GM23338 (cell line): Measurements from ENCODE around the gene IL17REL. TPM values are rescaled to one million over a fixed set of nuclear protein-coding genes. Genes with fewer than 3 reads are reported as not detected.

Experiments
- ATAC-seq: fragments of 200-7000 bp; cut with Tn5 transposase; 3 replicates; pipeline ENCODE4 v1.9.1; 2020
- DNase-seq: peaks from one replicate; pipeline ENCODE4 v3.0.0-alpha.2; 2015; ENCODE audit warnings: low spot score
- H2AFZ ChIP-seq: fragments of 200-600 bp; sonication (generic); 2 replicates; pipeline ENCODE4 v1.8.0; 2016; ENCODE audit warnings: antibody characterized with exemption, mild to moderate bottlenecking, moderate library complexity
- H3F3A ChIP-seq: fragments of 200-600 bp; sonication (generic); replicated peaks from 2 replicates; pipeline ENCODE4 v1.8.0; 2017; ENCODE audit warnings: antibody characterized with exemption, mixed run types, low read depth
- H3K27ac ChIP-seq: fragments of 200-600 bp; sonication (generic); 2 replicates; pipeline ENCODE4 v1.6.1; 2016; ENCODE audit warnings: low read depth
- H3K27me3 ChIP-seq: fragments of 200-600 bp; sonication (generic); 2 replicates; pipeline ENCODE4 v1.8.0; 2016; ENCODE audit warnings: mild to moderate bottlenecking, mixed run types, moderate library complexity; ENCODE audit not compliant: insufficient read depth
- H3K36me3 ChIP-seq: fragments of 200-600 bp; sonication (generic); 2 replicates; pipeline ENCODE4 v1.8.0; 2016; ENCODE audit warnings: mild to moderate bottlenecking; ENCODE audit not compliant: insufficient read depth
- H3K4me1 ChIP-seq: fragments of 200-600 bp; sonication (generic); 2 replicates; pipeline ENCODE4 v1.8.0; 2016; ENCODE audit warnings: mild to moderate bottlenecking, moderate library complexity; ENCODE audit not compliant: insufficient read depth
- H3K4me2 ChIP-seq: fragments of 200-600 bp; sonication (generic); 2 replicates; pipeline ENCODE4 v1.7.1; 2017; ENCODE audit warnings: mixed run types
- H3K4me3 ChIP-seq: fragments of 200-600 bp; sonication (generic); 2 replicates; pipeline ENCODE4 v1.6.1; 2016; ENCODE audit warnings: mixed run types
- H3K79me2 ChIP-seq: fragments of 200-600 bp; sonication (generic); replicated peaks from 2 replicates; pipeline ENCODE4 v1.8.0; 2017; ENCODE audit warnings: mild to moderate bottlenecking; ENCODE audit not compliant: insufficient read depth
- H3K9me2 ChIP-seq: fragments of 200-600 bp; sonication (generic); 2 replicates; pipeline ENCODE4 v1.8.0; 2017; ENCODE audit not compliant: insufficient read depth
- H4K20me1 ChIP-seq: fragments of 200-600 bp; sonication (generic); replicated peaks from 2 replicates; pipeline ENCODE4 v1.8.0; 2017; ENCODE audit warnings: mild to moderate bottlenecking; ENCODE audit not compliant: insufficient read depth
- H3K27ac Mint-ChIP-seq: 2 replicates; pipeline ENCODE4 v1.8.0; 2020; ENCODE audit warnings: inconsistent platforms, mild to moderate bottlenecking, moderate library complexity, mixed read lengths
- H3K27me3 Mint-ChIP-seq: 3 replicates; pipeline ENCODE4 v1.8.0; 2022; ENCODE audit warnings: low read depth, mild to moderate bottlenecking, moderate library complexity, mixed read lengths, inconsistent platforms; ENCODE audit not compliant: insufficient read depth, poor library complexity
- H3K36me3 Mint-ChIP-seq: 3 replicates; pipeline ENCODE4 v1.8.0; 2021; ENCODE audit warnings: low read depth, mild to moderate bottlenecking, inconsistent platforms, moderate library complexity, mixed read lengths
- H3K4me1 Mint-ChIP-seq: 3 replicates; pipeline ENCODE4 v1.8.0; 2020; ENCODE audit warnings: mild to moderate bottlenecking, inconsistent platforms, mixed read lengths
- H3K4me3 Mint-ChIP-seq: 3 replicates; pipeline ENCODE4 v1.8.0; 2021; ENCODE audit warnings: moderate library complexity, mild to moderate bottlenecking, inconsistent platforms, mixed read lengths
- H3K9me3 Mint-ChIP-seq: 3 replicates; pipeline ENCODE4 v1.8.0; 2020; ENCODE audit warnings: moderate library complexity, mild to moderate bottlenecking, inconsistent platforms, mixed read lengths
- CREB1 ChIP-seq: fragments of 250-450 bp; sonication (Bioruptor Pico); IDR thresholded peaks from 2 replicates; pipeline ENCODE4 v1.5.0; 2020; ENCODE audit warnings: low read depth, mild to moderate bottlenecking, moderate library complexity
- CTCF ChIP-seq, 2 experiments: fragments of 200-600 bp in 1 of 2; sonication (generic) in 1 of 2; conservative IDR thresholded peaks; 2 replicates each; pipeline versions ENCODE4 v1.5.1 to v1.6.1; 2016 to 2017; ENCODE audit warnings: antibody characterized with exemption in 2 of 2, low read depth in 2 of 2, mild to moderate bottlenecking in 2 of 2, moderate library complexity in 1 of 2
- EZH2 ChIP-seq: fragments of 200-600 bp; sonication (generic); IDR thresholded peaks from one replicate; pipeline ENCODE4 v1.8.0; 2017; ENCODE audit warnings: antibody characterized with exemption, mild to moderate bottlenecking, low read depth; ENCODE audit not compliant: unreplicated experiment
- EZH2phosphoT487 ChIP-seq: fragments of 200-600 bp; sonication (generic); IDR thresholded peaks from one replicate; pipeline ENCODE4 v1.8.1; 2018; ENCODE audit warnings: antibody characterized with exemption; ENCODE audit not compliant: unreplicated experiment
- JUNB ChIP-seq: IDR thresholded peaks from one replicate; pipeline ENCODE4 v1.6.1; 2016; ENCODE audit warnings: antibody characterized with exemption; ENCODE audit not compliant: unreplicated experiment
- NANOG ChIP-seq: IDR thresholded peaks from 2 replicates; pipeline ENCODE4 v1.6.1; 2016; ENCODE audit warnings: antibody characterized with exemption, borderline replicate concordance
- REST ChIP-seq: IDR thresholded peaks from one replicate; pipeline ENCODE4 v1.6.1; 2018; ENCODE audit warnings: antibody characterized with exemption; ENCODE audit not compliant: unreplicated experiment
- STAT1 ChIP-seq: IDR thresholded peaks from one replicate; pipeline ENCODE4 v1.6.1; 2016; ENCODE audit warnings: antibody characterized with exemption; ENCODE audit not compliant: unreplicated experiment
- ZNF331 ChIP-seq: fragments of 250-450 bp; sonication (Bioruptor Pico); IDR thresholded peaks from 2 replicates; pipeline ENCODE4 v1.5.0; 2020; ENCODE audit warnings: low read depth, mild to moderate bottlenecking, moderate library complexity
- polyA plus RNA-seq: library from polyadenylated mRNA; unstranded; fragments of >200 nt; fragmentation: Nextera tagmentation; extraction: Ambion mirVana; gene quantifications from 2 replicates; pipeline ENCODE4 v1.2.1, GENCODE V29; 2016
- total RNA-seq: library from RNA; depleted of rRNA; stranded (reverse); fragments of >200 nt; shearing (Covaris generic); gene quantifications from 2 replicates; pipeline ENCODE4 v1.2.3, GENCODE V29; 2014

IL17REL gene
- total and polyA plus RNA-seq, 2 experiments from 2014 or later = 0.31 TPM; not detected in 1

- H3K27me3 Mint-ChIP-seq = peaks cover 16% of the 10 kb centered on the region
- H3K4me1 ChIP-seq = no peaks in the 10 kb centered on the region
- peaks cover 34% of the 10 kb centered on the region for H3K27me3 ChIP-seq
- no peak overlapping the region for H3K4me3 ChIP-seq
- H4K20me1 ChIP-seq = no peaks in the 10 kb centered on the region
- no peak overlapping the region for H2AFZ ChIP-seq
- H3K4me3 Mint-ChIP-seq = no peak overlapping the region
- no peak overlapping the region for H3K27ac ChIP-seq
- H3K9me2 ChIP-seq = no peaks in the 10 kb centered on the region
- H3K27ac Mint-ChIP-seq = no peak overlapping the region
- no peaks in the 10 kb centered on the region for H3K36me3 ChIP-seq
- ATAC-seq (no peak), DNase-seq (no peak)
- no peak for TF ChIP-seq EZH2phosphoT487
- no peak for TF ChIP-seq CTCF (conservative IDR thresholded peaks at IDR 0.05; ENCODE audit: low read depth in 2 of 2)
- TF ChIP-seq REST = no peak
- TF ChIP-seq ZNF331 (CRISPR knock-in tag) = no peak
- TF ChIP-seq JUNB = no peak
- no peak for TF ChIP-seq NANOG
- no peak for TF ChIP-seq STAT1
- TF ChIP-seq CREB1 = no peak
- H3K4me2 ChIP-seq = no peak overlapping the region
- H3K4me1 Mint-ChIP-seq = no peaks in the 10 kb centered on the region
- no peaks in the 10 kb centered on the region for H3K79me2 ChIP-seq
- H3F3A ChIP-seq = no peaks in the 10 kb centered on the region
- H3K9me3 Mint-ChIP-seq = no peaks in the 10 kb centered on the region
- no peaks in the 10 kb centered on the region for H3K36me3 Mint-ChIP-seq
Observed at GRCh38 chr22:50018608-50019285, 6.2 kb upstream of the IL17REL start.

GRCh38 chr22:50017701-50018224 is 5.2 kb upstream of the IL17REL start:
- Mint-ChIP-seq H3K27ac (no peak overlapping the region), H3K27me3 (peaks cover 21% of the 10 kb centered on the region), H3K4me3 (no peak overlapping the region), H3K9me3 (no peaks in the 10 kb centered on the region), H3K4me1 (no peaks in the 10 kb centered on the region), H3K36me3 (no peaks in the 10 kb centered on the region)
- Histone ChIP-seq H3K27ac (no peak overlapping the region), H3K4me2 (no peak overlapping the region), H3K27me3 (peaks cover 42% of the 10 kb centered on the region), H3K9me2 (no peaks in the 10 kb centered on the region), H3K4me3 (no peak overlapping the region), H3K36me3 (no peaks in the 10 kb centered on the region), H3K79me2 (no peaks in the 10 kb centered on the region), H4K20me1 (no peaks in the 10 kb centered on the region), H2AFZ (no peak overlapping the region), H3K4me1 (no peaks in the 10 kb centered on the region), H3F3A (no peaks in the 10 kb centered on the region)
- ATAC-seq (no peak), DNase-seq (no peak)
- TF ChIP-seq JUNB (no peak), ZNF331 (CRISPR knock-in tag) (no peak), EZH2 (no peak), CTCF (conservative IDR thresholded peaks at IDR 0.05; ENCODE audit: low read depth in 2 of 2) (no peak)
